ENCODE data around the gene ARPC5L. TPM values are rescaled to one million over a fixed set of nuclear protein-coding genes. Genes with fewer than 3 reads are reported as not detected.

Gene ARPC5L
- total RNA-seq, result 10 to 100 TPM; 19.8 to 29.6 (median 20.4) TPM

- peak; percentile 4 to 96 for TF ChIP-seq POLR2A (IDR thresholded peaks at IDR 0.05)
- TF ChIP-seq CTCF (IDR thresholded peaks at IDR 0.05), result peak in 3 of 6 experiments; percentile 21 to 30 (median 25)
Measured at GRCh38 chr9:124861342-124862229, at the start of gene ARPC5L, which contains the start of gene RPL35. Gene ARPC5L, plus strand, starts transcription at chr9:124862130. Its CDS starts 7,161 bp downstream, at chr9:124869291. Gene RPL35, minus strand, starts transcription at chr9:124861957. Its CDS starts 45 bp downstream, at chr9:124861912.

DNA sequence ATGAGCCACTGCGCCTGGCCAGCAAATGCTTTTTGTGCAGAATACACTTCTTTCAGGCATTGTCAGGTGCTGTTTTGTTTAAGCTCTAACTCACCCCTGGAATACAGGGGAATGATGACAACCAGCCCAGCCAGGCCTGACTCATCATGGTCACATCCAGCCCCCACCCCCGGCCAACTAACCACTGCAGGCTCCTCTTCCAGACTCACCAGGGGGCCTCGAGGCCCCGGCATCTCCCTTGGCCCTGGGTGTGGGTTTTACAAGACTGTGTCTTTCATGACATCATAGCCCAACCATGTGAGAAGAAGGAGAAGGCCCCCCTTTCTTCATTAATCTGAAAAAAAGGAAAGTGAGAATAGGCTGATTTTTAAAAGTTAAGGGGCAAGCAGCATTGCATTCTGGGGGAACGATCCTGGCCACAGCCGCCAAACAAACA, 49.5 kb upstream of the ARPC5L start:
- peaks cover 0 to 13% of the 10 kb centered on the region in 2 donors for H3K4me1 ChIP-seq
- H3K4me3 ChIP-seq (replicated peaks in 1 of 3), result no peak overlapping the region
- no peaks in the 10 kb centered on the region for H3K27me3 ChIP-seq
- H3K9me3 ChIP-seq, result no peaks in the 10 kb centered on the region
- no peak overlapping the region for H3K27ac ChIP-seq
- peaks cover 10% of the 10 kb centered on the region in 2 donors for H3K36me3 ChIP-seq
- 64 to 66% methylated on average over 6 of the region's 6 CpGs for WGBS, 2 donors
- intact Hi-C loops (cut with DNase I), result no loop called here
- DNase-seq, result no peak
- TF ChIP-seq POLR2A (IDR thresholded peaks at IDR 0.05) (no peak), CTCF (IDR thresholded peaks at IDR 0.05) (no peak)

More at GRCh38 chr9:124861342-124862229, at the start of gene ARPC5L, which contains the start of gene RPL35:
- Histone ChIP-seq H3K4me3 (replicated peaks in 1 of 3) (peak within 1 kb of the TSS; percentile 96 to 99 (median 97)), H3K9me3 (no peaks in the 10 kb centered on the region), H3K36me3 (peaks cover 29 to 33% of the 10 kb centered on the region in 2 donors), H3K27ac (peak within 1 kb of the TSS; percentile 92 to 96 (median 95)), H3K4me1 (peaks cover 16 to 29% of the 10 kb centered on the region in 2 donors), H3K27me3 (no peaks in the 10 kb centered on the region)
- DNase-seq, result peak; percentile 95 to 96
- intact Hi-C loops (cut with DNase I), result no loop called here
- WGBS, 2 donors, result 1% methylated on average over 18 to 25 of the region's 92 CpGs

DNA sequence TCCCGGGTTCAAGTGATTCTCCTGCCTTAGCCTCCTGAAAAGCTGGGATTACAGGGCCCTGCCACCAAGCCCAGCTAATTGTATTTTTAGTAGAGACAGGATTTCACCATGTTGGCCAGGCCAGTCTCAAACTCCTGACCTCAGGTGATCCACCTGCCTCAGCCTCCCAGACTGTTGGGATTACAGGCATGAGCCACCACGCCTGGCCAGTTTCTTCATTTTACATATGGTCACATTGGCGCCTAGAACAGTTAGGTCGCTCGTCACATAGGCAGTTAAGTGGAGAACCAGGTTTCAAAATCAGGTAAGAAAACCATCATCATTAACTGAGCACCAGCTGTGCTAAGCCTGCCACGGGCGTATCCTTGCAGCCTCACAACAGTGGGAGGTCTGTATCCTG, 48.9 kb upstream of the ARPC5L start:
- no peak for TF ChIP-seq POLR2A (IDR thresholded peaks at IDR 0.05)
- TF ChIP-seq CTCF (IDR thresholded peaks at IDR 0.05), result no peak
- 94 to 95% methylated on average over 5 to 7 of the region's 7 CpGs for WGBS, 2 donors
- intact Hi-C loops (cut with DNase I), result no loop called here

GRCh38 chr9:124813501-124814163, 48.3 kb upstream of the ARPC5L start:
- 87 to 89% methylated on average over 6 to 11 of the region's 11 CpGs for WGBS, 2 donors
- Histone ChIP-seq H3K27ac (no peak overlapping the region), H3K36me3 (peaks cover 10% of the 10 kb centered on the region in 2 donors), H3K4me1 (peaks cover 0 to 15% of the 10 kb centered on the region in 2 donors), H3K27me3 (no peaks in the 10 kb centered on the region), H3K9me3 (no peaks in the 10 kb centered on the region), H3K4me3 (replicated peaks in 1 of 3) (no peak overlapping the region)
- TF ChIP-seq POLR2A (IDR thresholded peaks at IDR 0.05) (no peak), CTCF (IDR thresholded peaks at IDR 0.05) (no peak)
- no peak for DNase-seq
- intact Hi-C loops (cut with DNase I), result no loop called here

More for the DNA sequence above, 48.9 kb upstream of the ARPC5L start:
- peaks cover 0 to 13% of the 10 kb centered on the region in 2 donors for H3K4me1 ChIP-seq
- H3K9me3 ChIP-seq, result no peaks in the 10 kb centered on the region
- H3K4me3 ChIP-seq (replicated peaks in 1 of 3), result no peak overlapping the region
- no peak for DNase-seq
- peaks cover 10% of the 10 kb centered on the region in 2 donors for H3K36me3 ChIP-seq
- no peak overlapping the region for H3K27ac ChIP-seq
- H3K27me3 ChIP-seq, result no peaks in the 10 kb centered on the region

Data from thyroid gland (tissue), 4 donors.